ENCODE data around the gene PRKAB2. TPM values are rescaled to one million over a fixed set of nuclear protein-coding genes. Genes with fewer than 3 reads are reported as not detected.
"Not testable (repeated sequence)": the region's sequence is repeated elsewhere in the genome, so short reads cannot be mapped to it uniquely, and the experiment has no call there.

PRKAB2 gene
- total RNA-seq, 4 donors from 2014 or later, result 65.2 to 107 (median 80.2) TPM

- Histone ChIP-seq H3K27ac (no peak overlapping the region), H3K36me3 (no peaks in the 10 kb centered on the region), H3K4me3 (no peak overlapping the region), H3K9me3 (no peaks in the 10 kb centered on the region), H3K27me3 (no peaks in the 10 kb centered on the region), H3K4me1 (no peaks in the 10 kb centered on the region)
- TF ChIP-seq CTCF (IDR thresholded peaks at IDR 0.05 in 4 of 5, conservative IDR thresholded peaks at IDR 0.05 in 1 of 5) (no peak), POLR2A (IDR thresholded peaks at IDR 0.05) (no peak)
- in situ Hi-C loops (cut with MboI; ENCODE audit: low sequenced_read_pairs in 4 of 4) (no loop called here), intact Hi-C loops (cut with DNase I; ENCODE audit: low total_unique reads) (no loop called here)
- no peak for DNase-seq
- no peak for ATAC-seq
Observed at GRCh38 chr1:147204080-147204479, 31.8 kb upstream of the PRKAB2 start.

GRCh38 chr1:147202576-147202975, 30.3 kb upstream of the PRKAB2 start:
- Histone ChIP-seq H3K27me3 (no peaks in the 10 kb centered on the region), H3K36me3 (no peaks in the 10 kb centered on the region), H3K4me1 (no peaks in the 10 kb centered on the region), H3K27ac (no peak overlapping the region), H3K9me3 (no peaks in the 10 kb centered on the region), H3K4me3 (no peak overlapping the region)
- TF ChIP-seq CTCF (IDR thresholded peaks at IDR 0.05 in 4 of 5, conservative IDR thresholded peaks at IDR 0.05 in 1 of 5) (no peak), POLR2A (IDR thresholded peaks at IDR 0.05) (no peak)
- ATAC-seq, result no peak
- intact Hi-C loops (cut with DNase I; ENCODE audit: low total_unique reads) (no loop called here), in situ Hi-C loops (cut with MboI; ENCODE audit: low sequenced_read_pairs in 4 of 4) (no loop called here)
- DNase-seq, result no peak

- ATAC-seq (no peak), DNase-seq (no peak)
- Histone ChIP-seq H3K36me3 (no peaks in the 10 kb centered on the region), H3K9me3 (no peaks in the 10 kb centered on the region), H3K4me3 (no peak overlapping the region), H3K27ac (no peak overlapping the region), H3K4me1 (no peaks in the 10 kb centered on the region), H3K27me3 (no peaks in the 10 kb centered on the region)
- intact Hi-C loops (cut with DNase I; ENCODE audit: low total_unique reads), result no loop called here
- no peak for TF ChIP-seq POLR2A (IDR thresholded peaks at IDR 0.05)
- TF ChIP-seq CTCF (IDR thresholded peaks at IDR 0.05 in 4 of 5, conservative IDR thresholded peaks at IDR 0.05 in 1 of 5), result no peak
- in situ Hi-C loops (cut with MboI; ENCODE audit: low sequenced_read_pairs in 4 of 4), result no loop called here
Observed at GRCh38 chr1:147201786-147202185, 29.5 kb upstream of the PRKAB2 start.

- no peaks in the 10 kb centered on the region for H3K4me1 ChIP-seq
- in situ Hi-C loops (cut with MboI; ENCODE audit: low sequenced_read_pairs in 4 of 4), result no loop called here
- TF ChIP-seq CTCF (IDR thresholded peaks at IDR 0.05 in 4 of 5, conservative IDR thresholded peaks at IDR 0.05 in 1 of 5) (no peak), POLR2A (IDR thresholded peaks at IDR 0.05) (no peak)
- intact Hi-C loops (cut with DNase I; ENCODE audit: low total_unique reads), result no loop called here
- no peaks in the 10 kb centered on the region for H3K9me3 ChIP-seq
- no peak for ATAC-seq
- H3K36me3 ChIP-seq, result no peaks in the 10 kb centered on the region
- no peak for DNase-seq
- no peak overlapping the region for H3K27ac ChIP-seq
- no peaks in the 10 kb centered on the region for H3K27me3 ChIP-seq
- no peak overlapping the region for H3K4me3 ChIP-seq
Observed at GRCh38 chr1:147201276-147201675, 29.0 kb upstream of the PRKAB2 start.

- H3K4me1 ChIP-seq; H3K9me3 ChIP-seq; intact Hi-C loops (cut with DNase I; ENCODE audit: low total_unique reads); H3K36me3 ChIP-seq; H3K4me3 ChIP-seq; H3K27me3 ChIP-seq; in situ Hi-C loops (cut with MboI; ENCODE audit: low sequenced_read_pairs in 4 of 4); DNase-seq; ATAC-seq; H3K27ac ChIP-seq: not testable (repeated sequence)
Observed at GRCh38 chr1:147197324-147197723, 25.1 kb upstream of the PRKAB2 start.
